AG04449 (cell line): ENCODE measurements around the gene DACH2.

ENCODE experiments used
- CTCF ChIA-PET: fragments of 350-600 bp; formaldehyde crosslinking; extraction: SDS; loops from one replicate; lab custom pipeline; 2021; ENCODE audit warnings: antibody characterized with exemption; lab: Yijun Ruan, JAX
- POLR2A ChIA-PET: fragments of 400-600, 350-600 bp; formaldehyde crosslinking; extraction: SDS; loops from one replicate; lab custom pipeline; 2020; ENCODE audit warnings: antibody characterized with exemption, inconsistent platforms; lab: Yijun Ruan, JAX
- DNase-seq: peaks from one replicate; pipeline ENCODE4 v3.0.0-alpha.2; 2010; ENCODE audit warnings: low read depth, low spot score
- H3K4me3 ChIP-seq: 2 replicates; pipeline ENCODE4 v1.5.1; 2011; ENCODE audit warnings: low read depth, mild to moderate bottlenecking, control low read depth, low read length
- TF ChIP-seq, protein P1 (sequence below): IDR thresholded peaks from one replicate; pipeline ENCODE4 v1.5.1; 2011; ENCODE audit warnings: mild to moderate bottlenecking, moderate library complexity, low read length, control low read depth, inconsistent platforms; ENCODE audit not compliant: insufficient read depth; ENCODE audit errors: missing control alignments

Gene DACH2

DNA sequence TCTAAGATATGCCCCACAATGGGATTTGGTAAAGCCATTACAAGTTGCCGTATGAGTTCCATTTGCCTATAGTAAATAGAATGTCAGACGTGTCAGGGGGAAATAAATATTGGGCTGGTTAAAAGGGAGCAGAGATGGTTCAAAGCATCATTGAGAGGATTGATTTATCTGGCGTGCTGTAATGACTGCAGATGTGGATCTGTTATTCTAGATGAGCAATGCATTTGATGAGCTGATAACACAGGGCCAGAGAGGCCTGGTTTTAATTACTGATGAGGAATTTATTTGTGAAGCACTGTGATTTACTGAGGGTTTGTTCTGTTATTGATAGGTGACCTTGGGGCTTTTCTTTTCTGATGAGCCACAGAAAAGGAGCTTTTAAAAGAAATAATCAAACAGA is 62.5 kb downstream of the DACH2 start:
- DNase-seq: no peak
- no peak overlapping the region for H3K4me3 ChIP-seq
- TF ChIP-seq, protein P1, sequence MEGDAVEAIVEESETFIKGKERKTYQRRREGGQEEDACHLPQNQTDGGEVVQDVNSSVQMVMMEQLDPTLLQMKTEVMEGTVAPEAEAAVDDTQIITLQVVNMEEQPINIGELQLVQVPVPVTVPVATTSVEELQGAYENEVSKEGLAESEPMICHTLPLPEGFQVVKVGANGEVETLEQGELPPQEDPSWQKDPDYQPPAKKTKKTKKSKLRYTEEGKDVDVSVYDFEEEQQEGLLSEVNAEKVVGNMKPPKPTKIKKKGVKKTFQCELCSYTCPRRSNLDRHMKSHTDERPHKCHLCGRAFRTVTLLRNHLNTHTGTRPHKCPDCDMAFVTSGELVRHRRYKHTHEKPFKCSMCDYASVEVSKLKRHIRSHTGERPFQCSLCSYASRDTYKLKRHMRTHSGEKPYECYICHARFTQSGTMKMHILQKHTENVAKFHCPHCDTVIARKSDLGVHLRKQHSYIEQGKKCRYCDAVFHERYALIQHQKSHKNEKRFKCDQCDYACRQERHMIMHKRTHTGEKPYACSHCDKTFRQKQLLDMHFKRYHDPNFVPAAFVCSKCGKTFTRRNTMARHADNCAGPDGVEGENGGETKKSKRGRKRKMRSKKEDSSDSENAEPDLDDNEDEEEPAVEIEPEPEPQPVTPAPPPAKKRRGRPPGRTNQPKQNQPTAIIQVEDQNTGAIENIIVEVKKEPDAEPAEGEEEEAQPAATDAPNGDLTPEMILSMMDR: no peak
- POLR2A ChIA-PET: no interaction called here
- CTCF ChIA-PET: no interaction called here

DNA sequence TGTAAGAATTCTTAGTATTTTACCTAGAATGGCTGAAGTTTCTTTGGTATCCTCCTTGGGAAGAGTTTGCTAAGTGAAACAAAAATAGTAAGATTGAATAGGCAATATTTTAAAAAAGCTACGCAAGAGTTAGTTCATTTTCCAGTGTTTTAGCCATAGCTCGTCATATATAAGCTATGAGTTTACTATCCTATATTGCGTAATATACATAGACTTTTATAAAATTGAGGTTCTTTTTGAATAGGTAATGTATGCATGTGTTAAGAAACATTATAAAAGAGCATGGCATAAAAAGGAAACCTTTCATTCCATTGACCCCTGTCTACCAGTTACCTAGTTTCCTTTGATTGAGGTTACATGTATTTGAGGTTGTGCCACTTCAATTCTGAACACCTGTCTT is 67.0 kb downstream of the DACH2 start:
- CTCF ChIA-PET: no interaction called here
- POLR2A ChIA-PET: no interaction called here
- H3K4me3 ChIP-seq: no peak overlapping the region
- TF ChIP-seq, protein P1: no peak
- DNase-seq: no peak

DNA sequence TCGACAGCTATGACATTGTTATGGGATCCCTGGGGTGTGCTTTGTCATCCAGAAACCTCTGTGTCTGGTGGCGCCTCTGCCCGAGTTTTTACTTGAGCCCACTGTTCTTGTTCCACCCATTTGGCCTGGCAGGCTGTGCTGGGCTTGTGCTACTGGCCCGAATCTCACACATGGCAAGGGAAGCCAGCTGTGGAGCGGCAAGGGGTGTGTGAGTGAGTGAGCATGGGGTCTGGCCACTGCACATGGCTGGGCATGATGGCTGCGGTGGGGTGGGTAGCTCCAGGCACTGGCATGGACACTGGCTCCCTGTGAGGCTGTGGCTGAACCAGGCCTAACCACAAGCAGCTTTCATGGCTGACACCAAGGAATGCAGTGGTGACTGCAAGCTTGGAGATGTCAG is 89.2 kb downstream of the DACH2 start:
- CTCF ChIA-PET: no interaction called here
- DNase-seq: no peak
- no peak overlapping the region for H3K4me3 ChIP-seq
- POLR2A ChIA-PET: no interaction called here
- TF ChIP-seq, protein P1: no peak

DNA sequence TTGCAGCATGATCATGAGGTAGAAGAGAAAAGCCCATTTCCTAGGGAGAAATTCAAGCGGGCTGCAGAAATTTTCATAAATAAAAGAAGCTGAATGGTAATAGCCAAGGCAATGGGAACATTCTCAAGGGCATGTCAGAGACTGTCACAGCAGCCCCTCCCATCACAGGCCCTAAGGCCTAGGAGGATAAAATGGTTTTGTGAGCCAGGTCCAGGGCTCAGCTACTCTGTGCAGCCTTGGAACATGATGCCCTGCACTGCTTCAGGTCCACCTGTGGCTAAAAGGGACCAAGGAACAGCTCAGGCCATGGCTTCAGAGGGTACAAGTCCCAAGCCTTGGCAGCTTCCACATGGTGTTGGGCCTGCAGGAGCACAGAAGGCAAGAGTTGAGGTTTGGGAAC is 93.3 kb downstream of the DACH2 start:
- ChIA-PET POLR2A (no interaction called here), CTCF (no interaction called here)
- TF ChIP-seq, protein P1: no peak
- DNase-seq: no peak
- no peak overlapping the region for H3K4me3 ChIP-seq

- H3K4me3 ChIP-seq: no peak overlapping the region
- CTCF ChIA-PET: no interaction called here
- POLR2A ChIA-PET: no interaction called here
- TF ChIP-seq, protein P1: no peak
- no peak for DNase-seq
Measured at GRCh38 chrX:86263526-86263925, 115.3 kb downstream of the DACH2 start.

GRCh38 chrX:86295293-86295692 is 147.0 kb downstream of the DACH2 start:
- no peak overlapping the region for H3K4me3 ChIP-seq
- ChIA-PET POLR2A (no interaction called here), CTCF (no interaction called here)
- TF ChIP-seq, protein P1: no peak
- no peak for DNase-seq
